SK-N-SH treated with all-trans-retinoic acid at 6 μM for 48 hours (cell line): ENCODE data around the gene FANCC.

Experiments
- ATAC-seq: fragments of 200-7000 bp; cut with Tn5 transposase; 3 replicates; pipeline ENCODE4 v1.9.1; 2020; ENCODE audit warnings: mild to moderate bottlenecking, moderate library complexity
- ARNTL ChIP-seq: fragments of 450-650 bp; formaldehyde crosslinking; IDR thresholded peaks from 2 replicates; pipeline ENCODE4 v1.5.0; 2020; ENCODE audit warnings: low read depth, mild to moderate bottlenecking, moderate library complexity, borderline replicate concordance
- BACH2 ChIP-seq: fragments of 250-450 bp; sonication (Bioruptor Pico); IDR thresholded peaks from 2 replicates; pipeline ENCODE4 v1.9.0; 2021; ENCODE audit warnings: mild to moderate bottlenecking, borderline replicate concordance
- CREB5 ChIP-seq: fragments of 250-450 bp; sonication (Bioruptor Pico); IDR thresholded peaks from 2 replicates; pipeline ENCODE4 v1.5.1; 2020; ENCODE audit warnings: low read depth, mild to moderate bottlenecking, moderate library complexity
- CSDC2 ChIP-seq: fragments of 250-450 bp; sonication (Bioruptor Pico); IDR thresholded peaks from 2 replicates; pipeline ENCODE4 v1.5.0; 2020; ENCODE audit warnings: mild to moderate bottlenecking, moderate library complexity
- CSRNP3 ChIP-seq: fragments of 250-450 bp; sonication (Bioruptor Pico); IDR thresholded peaks from 2 replicates; pipeline ENCODE4 v1.5.1; 2021; ENCODE audit warnings: mild to moderate bottlenecking, moderate library complexity
- ESRRG ChIP-seq: fragments of 250-450 bp; sonication (Bioruptor Pico); IDR thresholded peaks from 2 replicates; pipeline ENCODE4 v1.6.1; 2021; ENCODE audit warnings: mild to moderate bottlenecking
- GLIS3 ChIP-seq: fragments of 250-450 bp; sonication (Bioruptor Pico); IDR thresholded peaks from 2 replicates; pipeline ENCODE4 v1.5.0; 2020; ENCODE audit warnings: mild to moderate bottlenecking, moderate library complexity
- ISL1 ChIP-seq: fragments of 250-450 bp; sonication (Bioruptor Pico); IDR thresholded peaks from 2 replicates; pipeline ENCODE4 v2.1.2; 2022; ENCODE audit warnings: mild to moderate bottlenecking, moderate library complexity
- OSR1 ChIP-seq: fragments of 250-450 bp; sonication (Bioruptor Pico); IDR thresholded peaks from 2 replicates; pipeline ENCODE4 v1.8.0; 2022; ENCODE audit warnings: moderate library complexity, mild to moderate bottlenecking, inconsistent platforms
- POU6F1 ChIP-seq: fragments of 250-450 bp; sonication (Bioruptor Pico); IDR thresholded peaks from 2 replicates; pipeline ENCODE4 v1.8.0; 2021; ENCODE audit warnings: low read depth, mild to moderate bottlenecking, moderate library complexity, borderline replicate concordance
- PPARA ChIP-seq: fragments of 250-450 bp; sonication (Bioruptor Pico); IDR thresholded peaks from 2 replicates; pipeline ENCODE4 v1.5.0; 2020; ENCODE audit warnings: mild to moderate bottlenecking, borderline replicate concordance
- RARB ChIP-seq: fragments of 250-450 bp; sonication (Bioruptor Pico); IDR thresholded peaks from 2 replicates; pipeline ENCODE4 v1.8.0; 2021; ENCODE audit warnings: mild to moderate bottlenecking, moderate library complexity
- TCF4 ChIP-seq: fragments of 250-450 bp; sonication (Bioruptor Pico); IDR thresholded peaks from 2 replicates; pipeline ENCODE4 v1.8.0; 2021; ENCODE audit warnings: mild to moderate bottlenecking, moderate library complexity, borderline replicate concordance
- TOX ChIP-seq: fragments of 250-450 bp; sonication (Bioruptor Pico); IDR thresholded peaks from 2 replicates; pipeline ENCODE4 v1.8.0; 2021; ENCODE audit warnings: mild to moderate bottlenecking, moderate library complexity, borderline replicate concordance
- TSHZ2 ChIP-seq: fragments of 250-450 bp; sonication (Bioruptor Pico); IDR thresholded peaks from 2 replicates; pipeline ENCODE4 v1.5.0; 2020; ENCODE audit warnings: mild to moderate bottlenecking, moderate library complexity
- ZC3H10 ChIP-seq: fragments of 250-450 bp; sonication (Bioruptor Pico); IDR thresholded peaks from 2 replicates; pipeline ENCODE4 v1.5.1; 2021; ENCODE audit warnings: mild to moderate bottlenecking, moderate library complexity
- ZFP3 ChIP-seq: fragments of 250-450 bp; sonication (Bioruptor Pico); IDR thresholded peaks from 2 replicates; pipeline ENCODE4 v1.5.0; 2020; ENCODE audit warnings: mild to moderate bottlenecking, moderate library complexity
- ZFP30 ChIP-seq: fragments of 450-650 bp; formaldehyde crosslinking; IDR thresholded peaks from 2 replicates; pipeline ENCODE4 v1.5.0; 2022; ENCODE audit warnings: mild to moderate bottlenecking, moderate library complexity
- ZNF565 ChIP-seq: fragments of 450-650 bp; formaldehyde crosslinking; conservative IDR thresholded peaks from 2 replicates; pipeline ENCODE4 v1.5.0; 2020; ENCODE audit warnings: low read depth, mild to moderate bottlenecking, moderate library complexity
- ZNF70 ChIP-seq: fragments of 450-650 bp; formaldehyde crosslinking; IDR thresholded peaks from 2 replicates; pipeline ENCODE4 v1.5.0; 2020; ENCODE audit warnings: mild to moderate bottlenecking, moderate library complexity
- ZNF8 ChIP-seq: fragments of 450-650 bp; formaldehyde crosslinking; IDR thresholded peaks from 2 replicates; pipeline ENCODE4 v1.5.0; 2020; ENCODE audit warnings: mild to moderate bottlenecking, moderate library complexity

FANCC gene

GRCh38 chr9:95351051-95351450, 33.5 kb upstream of the FANCC start:
- no peak for ATAC-seq
- no peak for TF ChIP-seq POU6F1 (CRISPR knock-in tag)
- TF ChIP-seq GLIS3: no peak
- TF ChIP-seq OSR1 (CRISPR knock-in tag): no peak
- TF ChIP-seq ZFP3 (CRISPR knock-in tag): no peak
- no peak for TF ChIP-seq TOX (CRISPR knock-in tag)
- no peak for TF ChIP-seq CREB5 (CRISPR knock-in tag)
- TF ChIP-seq ISL1: no peak
- no peak for TF ChIP-seq CSRNP3 (CRISPR knock-in tag)
- TF ChIP-seq ZNF70: no peak
- TF ChIP-seq ZNF8 (CRISPR knock-in tag): no peak
- no peak for TF ChIP-seq CSDC2
- TF ChIP-seq ZC3H10 (CRISPR knock-in tag): no peak
- TF ChIP-seq TSHZ2 (CRISPR knock-in tag): no peak
- TF ChIP-seq ZNF565 (CRISPR knock-in tag): no peak
- no peak for TF ChIP-seq ZFP30
- TF ChIP-seq, all 23 proteins: peak for 0

- TF ChIP-seq CSDC2 (no peak), TOX (CRISPR knock-in tag) (no peak), CREB5 (CRISPR knock-in tag) (no peak), BACH2 (CRISPR knock-in tag) (no peak), POU6F1 (CRISPR knock-in tag) (no peak), RARB (CRISPR knock-in tag) (no peak), ZFP30 (no peak), PPARA (CRISPR knock-in tag) (no peak), ZNF8 (CRISPR knock-in tag) (no peak), ZC3H10 (CRISPR knock-in tag) (no peak), ESRRG (CRISPR knock-in tag) (no peak), TCF4 (CRISPR knock-in tag) (no peak), GLIS3 (no peak), OSR1 (CRISPR knock-in tag) (no peak), ARNTL (CRISPR knock-in tag) (no peak), TSHZ2 (CRISPR knock-in tag) (no peak), CSRNP3 (CRISPR knock-in tag) (no peak)
- ATAC-seq: no peak
Measured at GRCh38 chr9:95350266-95350665, 32.8 kb upstream of the FANCC start.
